HL-60 (cell line): ENCODE results near the gene LDLR.

Experiments
- CTCF ChIP-seq: IDR thresholded peaks from one replicate; pipeline ENCODE4 v1.5.1; 2011; ENCODE audit warnings: low read length, control low read depth, inconsistent platforms; ENCODE audit not compliant: insufficient read depth
- GABPA ChIP-seq: IDR thresholded peaks from 2 replicates; pipeline ENCODE4 v1.6.1; 2012; ENCODE audit warnings: low read depth
- POLR2AphosphoS5 ChIP-seq: IDR thresholded peaks from 2 replicates; pipeline ENCODE4 v1.6.1; 2012; ENCODE audit warnings: low read depth
- REST ChIP-seq: IDR thresholded peaks from 2 replicates; pipeline ENCODE4 v1.6.1; 2012; ENCODE audit warnings: low read depth; ENCODE audit not compliant: insufficient replicate concordance
- SPI1 ChIP-seq: IDR thresholded peaks from 2 replicates; pipeline ENCODE4 v1.6.1; 2012; ENCODE audit warnings: low read depth, mild to moderate bottlenecking, borderline replicate concordance

- TF ChIP-seq POLR2AphosphoS5 (no peak), CTCF (no peak), REST (no peak), SPI1 (no peak), GABPA (no peak)
Observed at GRCh38 chr19:11098861-11099260, 9.6 kb downstream of the LDLR start.
